NT2/D1 (cell line): Measurements from ENCODE around the gene CWC25.

ENCODE experiments used
- SUZ12 ChIP-seq: IDR thresholded peaks from 2 replicates; pipeline ENCODE4 v1.6.1; 2011; ENCODE audit not compliant: insufficient read length, insufficient read depth; ENCODE audit errors: extremely low read depth
- ZNF274 ChIP-seq: IDR thresholded peaks from 2 replicates; pipeline ENCODE4 v1.6.1; 2011; ENCODE audit warnings: mild to moderate bottlenecking, low read depth, low read length

GRCh38 chr17:38761612-38762011 lies 63.5 kb downstream of the CWC25 start:
- no peak for TF ChIP-seq SUZ12
- no peak for TF ChIP-seq ZNF274
